ENCODE measurements around the gene COL19A1.
A peak's percentile ranks its signal among the peaks of the same experiment; 100 is the strongest.

COL19A1 gene

DNA sequence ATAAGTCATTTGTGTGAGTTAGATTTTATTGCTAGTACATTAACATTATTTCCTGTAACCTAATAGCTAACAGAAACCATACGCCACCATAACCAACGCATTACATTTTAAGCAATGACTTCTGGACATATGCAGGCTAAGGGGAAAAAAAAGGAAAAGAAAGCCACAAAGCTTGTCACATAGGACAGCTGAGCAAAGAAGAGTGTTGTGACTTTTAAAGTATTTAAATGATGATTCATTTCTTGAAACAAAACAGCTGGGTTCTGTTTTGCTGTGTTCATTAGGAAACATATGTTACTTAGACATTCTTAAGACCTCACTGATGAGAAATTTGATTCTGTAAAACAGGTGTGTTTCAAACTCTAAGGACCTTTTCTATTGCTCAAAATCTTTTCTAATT, 265.2 kb downstream of the COL19A1 start:
- in situ Hi-C loops (cut with MboI; ENCODE audit: low pct_unique_long_range_greater_than_20kb, low sequenced_read_pairs, unreplicated experiment) = no loop called here
- TF ChIP-seq, protein P1, sequence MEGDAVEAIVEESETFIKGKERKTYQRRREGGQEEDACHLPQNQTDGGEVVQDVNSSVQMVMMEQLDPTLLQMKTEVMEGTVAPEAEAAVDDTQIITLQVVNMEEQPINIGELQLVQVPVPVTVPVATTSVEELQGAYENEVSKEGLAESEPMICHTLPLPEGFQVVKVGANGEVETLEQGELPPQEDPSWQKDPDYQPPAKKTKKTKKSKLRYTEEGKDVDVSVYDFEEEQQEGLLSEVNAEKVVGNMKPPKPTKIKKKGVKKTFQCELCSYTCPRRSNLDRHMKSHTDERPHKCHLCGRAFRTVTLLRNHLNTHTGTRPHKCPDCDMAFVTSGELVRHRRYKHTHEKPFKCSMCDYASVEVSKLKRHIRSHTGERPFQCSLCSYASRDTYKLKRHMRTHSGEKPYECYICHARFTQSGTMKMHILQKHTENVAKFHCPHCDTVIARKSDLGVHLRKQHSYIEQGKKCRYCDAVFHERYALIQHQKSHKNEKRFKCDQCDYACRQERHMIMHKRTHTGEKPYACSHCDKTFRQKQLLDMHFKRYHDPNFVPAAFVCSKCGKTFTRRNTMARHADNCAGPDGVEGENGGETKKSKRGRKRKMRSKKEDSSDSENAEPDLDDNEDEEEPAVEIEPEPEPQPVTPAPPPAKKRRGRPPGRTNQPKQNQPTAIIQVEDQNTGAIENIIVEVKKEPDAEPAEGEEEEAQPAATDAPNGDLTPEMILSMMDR (IDR thresholded peaks at IDR 0.05; ENCODE audit: extremely low read depth, insufficient read depth, missing control alignments) = no peak
- peak; percentile 41 for DNase-seq (ENCODE audit: low spot score)

GRCh38 chr6:70133246-70133645, 266.9 kb downstream of the COL19A1 start:
- in situ Hi-C loops (cut with MboI; ENCODE audit: low pct_unique_long_range_greater_than_20kb, low sequenced_read_pairs, unreplicated experiment) = no loop called here
- TF ChIP-seq, protein P1 (IDR thresholded peaks at IDR 0.05; ENCODE audit: extremely low read depth, insufficient read depth, missing control alignments) = no peak

GRCh38 chr6:70134542-70134941, 268.2 kb downstream of the COL19A1 start:
- no peak for DNase-seq (ENCODE audit: low spot score)
- TF ChIP-seq, protein P1 (IDR thresholded peaks at IDR 0.05; ENCODE audit: extremely low read depth, insufficient read depth, missing control alignments) = no peak
- in situ Hi-C loops (cut with MboI; ENCODE audit: low pct_unique_long_range_greater_than_20kb, low sequenced_read_pairs, unreplicated experiment) = no loop called here

More at GRCh38 chr6:70133246-70133645, 266.9 kb downstream of the COL19A1 start:
- no peak for DNase-seq (ENCODE audit: low spot score)

DNA sequence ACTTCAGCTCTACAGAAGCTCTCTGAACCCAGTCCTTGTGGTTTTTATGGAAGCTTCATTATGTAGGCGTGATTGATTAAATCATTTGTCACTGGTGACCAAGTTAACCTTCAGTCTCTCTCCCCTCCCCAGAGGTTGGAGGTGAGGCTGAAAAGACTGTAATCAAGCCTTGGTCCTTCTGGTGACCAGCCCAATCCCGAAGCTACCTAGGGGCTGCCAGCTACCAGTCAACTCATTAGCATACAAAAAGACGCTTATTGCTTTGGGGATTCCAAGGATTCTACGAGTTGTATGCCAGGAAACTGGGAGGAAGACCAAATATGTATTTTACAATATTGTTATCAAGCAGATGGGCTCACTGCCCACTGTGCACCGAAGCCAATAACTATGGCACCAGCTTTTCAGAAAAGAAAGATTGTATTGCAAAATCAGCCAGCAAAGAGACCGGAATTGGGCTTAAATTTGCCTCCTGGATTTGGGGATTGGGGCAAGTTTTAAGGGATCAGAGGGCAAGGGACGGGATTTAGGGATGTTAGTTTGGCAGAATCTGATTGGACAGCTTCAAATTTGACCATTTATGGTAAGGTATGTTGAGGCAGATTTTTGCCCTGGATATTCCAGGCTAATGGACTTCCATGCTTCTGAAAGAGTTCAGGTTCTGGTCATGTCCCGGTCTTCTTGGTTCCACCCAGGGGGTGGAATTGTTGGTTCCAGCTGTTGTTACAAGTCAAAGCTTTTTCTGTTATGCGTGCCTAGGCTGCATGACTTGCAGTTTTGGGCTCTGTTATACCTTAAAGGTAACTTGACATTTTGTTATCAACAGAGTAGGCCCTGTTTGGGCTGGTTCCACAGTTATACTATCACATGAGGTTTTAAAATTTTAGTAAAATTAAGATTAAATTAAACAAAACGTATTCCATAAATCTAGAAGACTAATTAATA, 269.1 kb downstream of the COL19A1 start:
- in situ Hi-C loops (cut with MboI; ENCODE audit: low pct_unique_long_range_greater_than_20kb, low sequenced_read_pairs, unreplicated experiment) = no loop called here
- no peak for DNase-seq (ENCODE audit: low spot score)
- TF ChIP-seq, protein P1 (IDR thresholded peaks at IDR 0.05; ENCODE audit: extremely low read depth, insufficient read depth, missing control alignments) = no peak

DNA sequence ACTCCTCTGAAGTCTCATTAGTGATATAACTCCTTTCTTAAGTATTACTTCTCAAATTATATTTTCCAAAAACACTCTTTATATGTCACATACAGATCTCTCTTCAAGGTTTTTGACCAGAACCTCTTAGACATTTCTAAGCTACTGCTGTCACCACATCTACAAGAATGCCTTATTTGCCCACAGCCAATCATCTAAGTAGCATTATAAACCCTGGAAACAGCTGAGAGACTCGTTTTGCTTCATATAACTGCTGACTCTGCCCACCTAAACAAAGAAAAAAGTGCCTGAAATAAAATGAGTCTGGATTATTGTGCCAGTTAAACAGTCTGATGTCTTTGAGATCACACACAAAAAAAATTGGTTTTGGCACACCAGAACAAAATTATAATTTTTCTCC, 270.6 kb downstream of the COL19A1 start:
- DNase-seq (ENCODE audit: low spot score) = no peak
- TF ChIP-seq, protein P1 (IDR thresholded peaks at IDR 0.05; ENCODE audit: extremely low read depth, insufficient read depth, missing control alignments) = no peak
- in situ Hi-C loops (cut with MboI; ENCODE audit: low pct_unique_long_range_greater_than_20kb, low sequenced_read_pairs, unreplicated experiment) = no loop called here

DNA sequence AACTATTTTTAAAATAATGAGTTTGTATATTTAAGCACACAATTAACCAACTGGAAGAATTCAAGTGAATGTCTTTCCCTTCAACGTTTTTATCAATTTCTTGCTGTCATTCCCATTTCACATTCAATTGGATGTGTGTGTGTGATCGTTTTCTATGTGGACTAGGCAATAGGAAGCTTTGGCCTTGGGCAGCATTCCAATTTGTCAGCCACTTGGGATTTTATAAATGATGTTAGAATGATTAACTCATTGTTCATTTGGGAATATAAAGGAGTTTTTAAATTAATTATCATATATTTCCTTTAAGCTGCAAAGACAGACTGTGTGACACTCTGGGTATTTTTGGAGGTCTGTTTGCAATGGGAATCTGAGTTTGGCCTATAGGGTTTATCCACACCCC, 274.1 kb downstream of the COL19A1 start:
- DNase-seq (ENCODE audit: low spot score) = no peak
- in situ Hi-C loops (cut with MboI; ENCODE audit: low pct_unique_long_range_greater_than_20kb, low sequenced_read_pairs, unreplicated experiment) = no loop called here
- TF ChIP-seq, protein P1 (IDR thresholded peaks at IDR 0.05; ENCODE audit: extremely low read depth, insufficient read depth, missing control alignments) = no peak

All from GM13977 (cell line).